CD4-positive, alpha-beta T cell treated with Interleukin-12 subunit alpha and Interleukin-12 subunit beta, for 1 hour (primary cell): Measurements from ENCODE around the gene FAU.

Experiments
- DNase-seq: peaks from one replicate; pipeline ENCODE4 v3.0.0-alpha.2; 2020

Gene FAU

GRCh38 chr11:65072631-65072966 lies 49.3 kb downstream of the FAU start:
- no peak for DNase-seq

GRCh38 chr11:65071907-65072630 lies 49.9 kb downstream of the FAU start:
- no peak for DNase-seq
